MG63 (cell line): Measurements from ENCODE around the gene NPW. TPM values are rescaled to one million over a fixed set of nuclear protein-coding genes. Genes with fewer than 3 reads are reported as not detected.
A peak's percentile ranks its signal among the peaks of the same experiment; 100 is the strongest.

Experiments used
- DNase-seq: peaks from one replicate; pipeline ENCODE4 v3.0.0-alpha.2; 2020
- H3K27me3 ChIP-seq: fragments of 250-450 bp; sonication (Bioruptor Pico); 2 replicates; pipeline ENCODE4 v1.5.1; 2020; ENCODE audit warnings: mild to moderate bottlenecking, moderate library complexity
- H3K36me3 ChIP-seq: fragments of 250-450 bp; sonication (Bioruptor Pico); 2 replicates; pipeline ENCODE4 v1.5.1; 2020; ENCODE audit warnings: mild to moderate bottlenecking, moderate library complexity
- H3K4me3 ChIP-seq: fragments of 250-450 bp; sonication (Bioruptor Pico); 2 replicates; pipeline ENCODE4 v1.5.1; 2020; ENCODE audit warnings: mild to moderate bottlenecking, moderate library complexity
- H3K9me3 ChIP-seq: fragments of 250-450 bp; sonication (Bioruptor Pico); 2 replicates; pipeline ENCODE4 v1.5.1; 2020; ENCODE audit warnings: mild to moderate bottlenecking, moderate library complexity
- total RNA-seq: library from RNA; depleted of rRNA; stranded (reverse); fragments of >200 nt; shearing (Covaris generic); gene quantifications from 2 replicates; pipeline ENCODE4 v1.2.3, GENCODE V29; 2014; ENCODE audit warnings: low replicate concordance

Gene NPW
- total RNA-seq, 1 experiment from 2014 or later: not detected

DNA sequence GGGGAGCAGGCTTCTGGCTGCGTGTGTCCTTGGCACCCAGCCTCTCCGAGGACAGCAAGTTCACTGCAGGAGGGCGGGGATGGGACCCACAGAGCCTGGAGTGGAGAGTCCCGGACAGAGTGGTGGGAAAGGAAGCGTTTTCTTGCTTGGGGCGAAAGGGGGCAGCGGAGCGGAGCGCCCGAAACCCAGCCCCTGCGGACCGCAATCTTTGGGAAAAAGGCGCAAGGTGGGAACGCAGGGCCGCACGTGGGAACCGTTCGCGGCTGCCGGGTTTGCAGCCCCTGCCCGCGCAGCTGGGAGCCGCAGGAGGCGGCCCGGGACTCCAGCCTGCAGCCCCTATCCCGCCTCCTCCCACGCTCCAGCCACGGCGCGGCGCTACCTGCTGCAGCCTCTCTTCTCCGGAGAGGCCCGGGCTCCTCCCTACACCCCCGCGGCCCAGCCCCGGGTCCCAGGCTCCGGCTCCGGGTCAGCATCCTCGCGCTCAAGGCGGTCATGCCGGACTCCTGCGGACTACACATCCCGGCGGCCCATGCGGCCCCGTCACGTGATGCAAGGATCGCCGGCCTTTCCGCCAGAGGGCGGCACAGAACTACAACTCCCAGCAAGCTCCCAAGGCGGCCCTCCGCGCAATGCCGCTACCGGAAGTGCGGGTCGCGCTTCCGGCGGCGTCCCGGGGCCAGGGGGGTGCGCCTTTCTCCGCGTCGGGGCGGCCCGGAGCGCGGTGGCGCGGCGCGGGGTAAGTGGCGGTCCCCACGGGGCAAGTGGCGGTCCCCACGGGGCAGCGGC lies 27.9 kb downstream of the NPW start, which contains the start of the genes NTHL1 and TSC2:
Gene NTHL1, minus strand, starts transcription at position 505 of the 786 bp plus-strand sequence. Its CDS starts 11 bp downstream, at position 494.
Gene TSC2, plus strand, starts transcription at position 656 of the 786 bp plus-strand sequence. CDS start 631 bp downstream, outside the sequence.
- Histone ChIP-seq H3K36me3 (peaks cover 44% of the 10 kb centered on the region), H3K27me3 (no peaks in the 10 kb centered on the region), H3K4me3 (peak within 1 kb of the TSS; percentile 84), H3K9me3 (no peaks in the 10 kb centered on the region)
- peak; percentile 98 for DNase-seq

DNA sequence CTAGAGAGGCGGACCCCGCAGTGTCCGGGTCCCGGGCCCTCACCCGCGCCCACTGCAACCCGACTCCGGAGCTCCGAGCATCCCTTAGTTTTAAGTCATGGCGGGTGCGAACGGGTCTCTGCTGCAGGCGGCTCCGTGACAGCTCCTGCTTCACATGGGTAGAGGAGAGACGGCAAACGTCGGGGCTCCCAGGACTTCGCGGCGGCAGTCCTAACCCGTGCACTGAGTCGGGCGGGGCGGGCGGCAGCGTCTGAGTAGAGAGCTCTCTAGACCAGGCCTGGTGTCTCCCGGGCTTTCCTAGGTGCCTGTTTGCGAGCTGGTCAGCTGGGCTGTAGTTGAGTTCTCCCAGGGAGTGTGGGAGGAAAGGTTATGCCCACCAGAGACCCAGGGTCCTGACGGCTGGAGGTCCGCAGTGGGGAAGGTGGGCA lies 28.5 kb downstream of the NPW start:
- peak; percentile 32 for DNase-seq
- Histone ChIP-seq H3K9me3 (no peaks in the 10 kb centered on the region), H3K27me3 (no peaks in the 10 kb centered on the region), H3K4me3 (peak overlapping the region; percentile 84), H3K36me3 (peaks cover 44% of the 10 kb centered on the region)

DNA sequence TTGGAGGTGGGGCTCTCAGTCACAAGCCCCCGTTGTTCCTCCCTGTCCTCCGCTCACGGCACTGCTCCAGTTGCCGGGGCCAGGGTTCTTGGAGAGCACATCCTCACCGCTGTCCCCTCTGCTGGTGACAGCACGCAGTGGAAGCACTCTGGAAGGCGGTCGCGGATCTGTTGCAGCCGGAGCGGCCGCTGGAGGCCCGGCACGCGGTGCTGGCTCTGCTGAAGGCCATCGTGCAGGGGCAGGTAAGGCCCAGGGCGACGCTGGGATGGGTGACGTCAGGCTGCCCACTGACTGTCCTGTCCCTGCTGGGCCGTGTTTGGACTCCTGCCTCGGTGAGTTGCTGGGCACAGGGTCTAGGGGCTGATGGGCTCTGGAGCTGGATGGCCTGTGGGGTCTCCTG lies 33.6 kb downstream of the NPW start:
- no peak overlapping the region for H3K4me3 ChIP-seq
- no peak for DNase-seq
- H3K27me3 ChIP-seq: no peaks in the 10 kb centered on the region
- no peaks in the 10 kb centered on the region for H3K9me3 ChIP-seq
- peaks cover 45% of the 10 kb centered on the region for H3K36me3 ChIP-seq

DNA sequence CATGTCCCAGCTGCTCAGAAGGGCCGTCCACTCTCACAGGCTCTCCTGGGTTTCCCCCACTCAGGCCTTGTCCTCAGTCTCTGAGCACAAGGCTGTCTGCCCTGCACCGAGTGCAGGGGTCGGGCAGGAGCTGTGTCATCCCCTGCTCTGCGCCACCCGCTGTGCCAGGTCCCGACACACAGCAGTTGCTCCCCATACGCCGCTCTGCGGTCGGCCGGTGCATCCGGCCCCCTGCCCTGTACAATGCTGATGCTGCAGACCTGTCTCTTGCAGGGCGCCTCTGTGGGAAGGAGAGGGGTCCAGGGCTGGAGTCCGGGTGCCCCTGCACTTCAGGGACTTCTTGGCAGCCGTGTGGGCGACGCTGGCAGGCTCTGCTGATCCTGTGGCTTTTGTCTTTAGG lies 34.3 kb downstream of the NPW start:
- no peaks in the 10 kb centered on the region for H3K27me3 ChIP-seq
- no peak overlapping the region for H3K4me3 ChIP-seq
- peaks cover 50% of the 10 kb centered on the region for H3K36me3 ChIP-seq
- DNase-seq: no peak
- no peaks in the 10 kb centered on the region for H3K9me3 ChIP-seq

DNA sequence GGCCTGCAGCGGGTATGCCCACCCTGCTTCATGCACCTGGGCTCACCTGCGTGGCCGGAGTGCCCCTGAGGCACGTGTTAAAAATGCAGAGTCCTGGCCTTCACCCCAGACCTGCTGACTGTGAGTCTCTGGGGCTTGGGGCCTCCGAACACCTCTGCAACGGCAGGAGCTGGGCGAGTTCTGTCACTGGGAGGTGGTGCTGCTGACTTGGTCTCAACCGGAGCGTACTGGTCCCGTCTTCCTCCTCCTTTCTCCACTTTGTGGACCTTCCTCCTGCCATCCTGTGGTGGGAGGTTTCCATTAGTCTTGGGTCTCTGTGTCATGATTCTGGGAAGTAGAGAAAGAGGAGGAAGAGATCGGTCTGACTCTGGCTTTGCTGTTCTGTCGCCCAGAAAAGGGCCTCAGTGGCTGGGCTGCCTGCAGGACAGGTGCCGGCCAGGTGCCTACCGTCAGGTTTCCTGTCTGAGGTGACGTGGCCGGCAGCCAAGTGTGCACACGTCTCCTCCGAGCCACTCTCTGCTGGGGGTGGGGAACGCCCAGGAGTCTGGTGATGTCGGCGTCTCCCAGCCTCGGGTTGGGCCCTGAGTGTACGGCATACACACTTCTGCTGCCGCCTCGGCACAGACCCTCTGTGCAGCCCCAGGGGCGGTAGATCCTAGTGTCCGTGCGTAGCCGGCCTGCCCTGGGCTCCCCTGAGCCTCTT lies 35.1 kb downstream of the NPW start:
- Histone ChIP-seq H3K27me3 (no peaks in the 10 kb centered on the region), H3K36me3 (peaks cover 47% of the 10 kb centered on the region), H3K4me3 (no peak overlapping the region), H3K9me3 (no peaks in the 10 kb centered on the region)
- DNase-seq: no peak

DNA sequence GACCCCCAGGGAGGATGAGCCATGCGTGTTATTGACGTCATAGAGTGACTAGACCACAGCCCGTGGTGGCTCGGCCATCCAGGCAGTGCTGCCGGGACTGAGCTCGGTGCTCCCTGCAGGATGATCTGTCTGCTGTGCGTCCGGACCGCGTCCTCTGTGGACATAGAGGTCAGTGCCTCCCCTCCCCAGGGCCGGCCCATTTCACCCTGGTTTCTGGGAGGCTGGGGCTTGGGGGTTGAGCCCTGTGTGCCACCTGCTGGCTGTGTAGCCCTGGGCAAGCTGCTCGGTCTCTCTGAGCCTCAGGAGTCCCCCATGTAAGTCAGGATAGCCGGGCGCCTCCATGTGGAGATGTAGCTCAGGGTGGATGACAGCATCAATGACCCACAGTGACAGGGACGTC lies 36.5 kb downstream of the NPW start:
- H3K9me3 ChIP-seq: no peaks in the 10 kb centered on the region
- H3K27me3 ChIP-seq: no peaks in the 10 kb centered on the region
- no peak overlapping the region for H3K4me3 ChIP-seq
- peaks cover 44% of the 10 kb centered on the region for H3K36me3 ChIP-seq
- DNase-seq: no peak

DNA sequence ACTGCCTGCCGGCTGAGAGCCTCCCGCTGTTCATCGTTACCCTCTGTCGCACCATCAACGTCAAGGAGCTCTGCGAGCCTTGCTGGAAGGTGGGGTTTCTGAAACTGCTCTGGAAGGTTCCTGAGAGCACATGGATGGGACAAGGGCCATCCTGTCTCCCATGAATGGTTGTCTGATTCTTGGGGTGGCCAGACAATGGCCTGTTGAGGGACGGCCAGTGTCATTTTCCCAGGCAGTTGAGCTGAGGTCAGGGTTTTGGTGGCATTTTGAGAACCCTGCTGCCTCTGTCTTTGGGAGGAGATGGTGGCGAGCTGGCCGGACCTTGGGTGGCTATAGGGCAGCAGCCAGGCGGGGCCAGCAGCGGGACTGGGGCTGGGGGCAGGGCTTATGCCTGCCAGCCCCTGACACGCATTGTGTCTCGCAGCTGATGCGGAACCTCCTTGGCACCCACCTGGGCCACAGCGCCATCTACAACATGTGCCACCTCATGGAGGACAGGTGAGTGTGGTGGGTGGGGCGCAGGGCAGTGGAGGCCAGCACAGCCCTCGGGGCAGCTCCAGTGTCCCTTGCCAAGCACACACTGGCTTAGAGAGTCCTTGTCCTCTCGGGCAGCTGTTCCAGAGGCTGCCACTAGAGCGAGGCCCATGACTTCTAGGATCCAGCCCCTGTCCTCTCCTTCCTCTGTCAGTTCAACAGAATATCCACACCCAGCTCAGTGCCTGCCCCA lies 37.3 kb downstream of the NPW start:
- no peak for DNase-seq
- Histone ChIP-seq H3K36me3 (peaks cover 41% of the 10 kb centered on the region), H3K9me3 (no peaks in the 10 kb centered on the region), H3K4me3 (no peak overlapping the region), H3K27me3 (no peaks in the 10 kb centered on the region)

DNA sequence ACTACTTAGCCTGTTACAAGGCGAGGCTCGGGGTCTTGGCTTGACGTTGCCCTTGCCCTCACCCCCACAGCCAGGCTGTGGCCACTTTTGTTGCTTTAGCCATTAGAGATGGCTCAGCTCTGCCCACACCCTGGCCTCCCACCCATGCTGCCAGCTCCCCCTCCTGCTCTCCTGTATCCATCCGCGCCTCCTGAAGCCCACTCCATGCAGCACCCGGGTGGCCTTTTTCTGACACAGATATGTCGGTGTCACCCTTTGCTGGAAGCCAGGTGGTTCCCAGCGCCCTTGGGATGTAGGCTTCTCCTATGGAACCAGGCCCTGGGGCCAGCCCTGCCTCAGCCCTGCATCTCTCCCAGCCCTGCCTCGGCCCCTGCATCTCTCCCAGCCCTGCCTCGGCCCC lies 37.9 kb downstream of the NPW start:
- no peak for DNase-seq
- peaks cover 38% of the 10 kb centered on the region for H3K36me3 ChIP-seq
- no peaks in the 10 kb centered on the region for H3K9me3 ChIP-seq
- H3K4me3 ChIP-seq: no peak overlapping the region
- no peaks in the 10 kb centered on the region for H3K27me3 ChIP-seq

DNA sequence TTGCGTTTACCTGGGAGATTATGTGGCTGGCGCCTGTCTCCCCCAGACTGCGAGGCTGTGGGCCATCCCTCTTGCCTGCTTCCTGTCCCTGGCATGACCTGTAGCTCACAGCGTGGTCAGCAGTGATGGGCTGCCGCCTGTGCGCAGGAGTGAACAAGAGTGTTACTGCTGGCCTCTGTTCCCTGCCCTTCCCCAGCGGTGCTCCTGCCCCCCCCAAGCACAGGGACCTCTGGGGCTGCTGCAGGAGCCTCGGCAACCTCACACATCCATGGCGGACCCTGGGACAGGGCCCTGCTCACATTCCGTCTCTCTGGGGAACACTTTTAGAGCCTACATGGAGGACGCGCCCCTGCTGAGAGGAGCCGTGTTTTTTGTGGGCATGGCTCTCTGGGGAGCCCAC lies 38.8 kb downstream of the NPW start:
- H3K9me3 ChIP-seq: no peaks in the 10 kb centered on the region
- H3K4me3 ChIP-seq: no peak overlapping the region
- H3K36me3 ChIP-seq: peaks cover 34% of the 10 kb centered on the region
- H3K27me3 ChIP-seq: no peaks in the 10 kb centered on the region
- no peak for DNase-seq

DNA sequence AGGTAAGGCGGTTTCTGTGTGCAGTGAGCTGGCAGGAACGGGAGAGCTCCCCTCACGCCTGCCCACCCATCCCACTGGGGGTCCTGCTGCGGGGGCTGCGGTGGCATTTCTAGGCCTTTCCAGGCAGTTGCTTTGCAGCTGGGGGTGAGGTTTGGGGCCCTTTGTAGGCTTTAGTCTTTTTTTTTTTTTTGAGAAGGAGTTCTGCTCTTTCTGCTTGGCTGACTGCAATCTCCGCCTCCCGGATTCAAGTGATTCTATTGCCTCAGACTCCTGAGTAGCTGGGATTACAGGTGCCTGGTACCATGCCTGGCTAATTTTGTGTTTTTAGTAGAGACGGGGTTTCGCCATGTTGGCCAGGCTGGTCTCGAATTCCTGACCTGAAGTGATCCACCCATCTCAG lies 39.3 kb downstream of the NPW start:
- H3K27me3 ChIP-seq: no peaks in the 10 kb centered on the region
- no peak for DNase-seq
- H3K4me3 ChIP-seq: no peak overlapping the region
- H3K36me3 ChIP-seq: peaks cover 34% of the 10 kb centered on the region
- H3K9me3 ChIP-seq: no peaks in the 10 kb centered on the region

DNA sequence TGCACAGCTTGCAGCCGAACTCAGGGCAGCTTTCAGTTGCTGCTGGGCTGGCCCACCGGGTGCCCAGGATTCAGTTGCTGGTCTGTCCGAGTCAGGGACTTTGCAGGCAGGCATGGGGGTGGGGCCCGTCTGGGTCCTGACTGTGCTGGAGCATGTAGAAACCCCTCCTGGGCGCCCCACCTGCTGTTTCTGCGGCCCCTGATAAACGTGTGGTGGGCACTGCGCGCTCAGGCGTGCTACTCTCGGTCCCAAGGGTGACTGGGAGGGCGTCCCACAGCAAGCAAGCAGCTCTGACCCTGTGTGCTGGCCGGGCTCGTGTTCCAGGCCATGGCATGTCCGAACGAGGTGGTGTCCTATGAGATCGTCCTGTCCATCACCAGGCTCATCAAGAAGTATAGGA lies 40.8 kb downstream of the NPW start:
- DNase-seq: no peak

DNA sequence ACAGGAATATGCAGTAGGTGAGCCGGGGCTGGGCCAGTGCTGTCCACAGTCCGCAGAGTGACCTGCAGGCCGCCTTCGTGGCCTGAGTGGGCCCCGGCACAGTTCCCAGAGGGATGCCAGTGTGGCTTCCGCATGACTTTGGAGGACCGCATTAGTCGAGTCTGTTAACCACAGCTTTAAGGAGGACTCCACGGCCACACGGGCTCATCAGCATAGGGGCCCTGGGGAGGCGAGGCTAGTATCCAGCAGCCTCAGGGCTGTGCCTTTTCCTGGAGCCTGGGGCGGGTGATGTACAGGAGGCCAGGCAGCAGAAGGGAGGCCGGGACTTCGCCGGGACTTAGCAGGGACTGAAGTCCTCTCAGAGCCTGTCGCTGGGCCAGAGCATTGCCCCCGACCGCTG lies 41.4 kb downstream of the NPW start:
- no peak overlapping the region for H3K4me3 ChIP-seq
- peaks cover 33% of the 10 kb centered on the region for H3K36me3 ChIP-seq
- no peaks in the 10 kb centered on the region for H3K9me3 ChIP-seq
- no peak for DNase-seq
- no peaks in the 10 kb centered on the region for H3K27me3 ChIP-seq

More for the DNA sequence above, 40.8 kb downstream of the NPW start:
- H3K36me3 ChIP-seq: peaks cover 31% of the 10 kb centered on the region
- no peaks in the 10 kb centered on the region for H3K9me3 ChIP-seq
- no peaks in the 10 kb centered on the region for H3K27me3 ChIP-seq
- no peak overlapping the region for H3K4me3 ChIP-seq

DNA sequence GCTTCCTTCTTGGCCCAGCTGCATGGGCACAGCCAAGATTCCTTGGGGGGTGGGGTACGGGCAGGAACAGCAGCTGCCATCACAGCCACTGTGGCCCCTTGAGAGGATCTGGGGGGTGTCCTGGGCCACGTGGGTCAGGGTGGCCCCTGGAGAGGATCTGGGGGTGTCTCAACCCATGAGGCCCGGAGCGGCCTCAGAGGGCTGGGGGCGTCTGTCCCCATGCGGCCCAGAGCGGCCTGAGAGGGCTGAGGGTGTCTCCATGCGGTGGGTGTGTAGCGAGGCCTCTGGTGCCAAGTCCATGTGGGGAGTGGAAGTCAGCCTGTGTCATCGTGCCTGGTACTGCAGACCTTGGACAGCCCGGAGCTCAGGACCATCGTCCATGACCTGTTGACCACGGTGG lies 41.9 kb downstream of the NPW start:
- peaks cover 37% of the 10 kb centered on the region for H3K36me3 ChIP-seq
- DNase-seq: no peak
- no peak overlapping the region for H3K4me3 ChIP-seq
- H3K9me3 ChIP-seq: no peaks in the 10 kb centered on the region
- H3K27me3 ChIP-seq: no peaks in the 10 kb centered on the region

DNA sequence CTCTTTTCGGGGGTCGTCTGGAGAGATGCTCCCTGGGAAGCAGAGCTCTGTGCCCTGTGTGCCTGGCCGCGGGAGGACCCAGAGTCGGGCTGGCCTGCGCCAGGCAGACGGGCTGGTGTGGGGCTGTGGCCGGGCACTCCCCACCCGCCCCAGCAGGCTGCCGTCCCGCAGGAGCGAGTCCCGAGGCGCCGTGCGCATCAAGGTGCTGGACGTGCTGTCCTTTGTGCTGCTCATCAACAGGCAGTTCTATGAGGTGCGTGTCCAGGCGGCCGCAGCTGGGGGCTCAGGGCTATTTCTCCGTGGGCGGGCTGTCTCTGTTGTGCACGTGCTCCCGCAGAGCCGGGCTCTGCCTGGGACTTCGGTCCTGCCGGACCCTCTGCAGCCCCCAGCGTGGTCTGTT lies 43.2 kb downstream of the NPW start:
- no peak overlapping the region for H3K4me3 ChIP-seq
- H3K27me3 ChIP-seq: no peaks in the 10 kb centered on the region
- H3K36me3 ChIP-seq: peaks cover 30% of the 10 kb centered on the region
- no peak for DNase-seq
- no peaks in the 10 kb centered on the region for H3K9me3 ChIP-seq

DNA sequence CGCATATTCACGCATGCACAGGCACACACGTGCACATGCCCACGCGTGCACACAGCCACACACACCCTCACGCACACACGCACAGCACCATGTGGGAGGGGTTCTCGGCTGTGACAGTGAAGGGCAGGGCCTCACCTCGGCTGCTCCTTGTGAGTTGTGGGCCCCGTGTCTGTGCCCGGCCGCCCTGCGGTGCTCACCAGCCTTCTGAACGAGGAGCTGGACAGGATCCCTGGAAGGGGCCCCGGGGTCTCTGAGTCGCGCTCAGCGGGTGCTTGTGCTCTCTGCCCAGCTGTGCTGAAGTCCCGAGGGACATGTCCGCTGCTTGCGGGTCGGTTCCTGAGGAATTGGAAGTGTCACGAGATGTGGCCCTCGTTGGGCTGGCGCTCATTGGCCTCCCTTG lies 44.3 kb downstream of the NPW start:
- DNase-seq: no peak
- H3K4me3 ChIP-seq: no peak overlapping the region
- H3K9me3 ChIP-seq: no peaks in the 10 kb centered on the region
- H3K27me3 ChIP-seq: no peaks in the 10 kb centered on the region
- H3K36me3 ChIP-seq: peaks cover 26% of the 10 kb centered on the region

DNA sequence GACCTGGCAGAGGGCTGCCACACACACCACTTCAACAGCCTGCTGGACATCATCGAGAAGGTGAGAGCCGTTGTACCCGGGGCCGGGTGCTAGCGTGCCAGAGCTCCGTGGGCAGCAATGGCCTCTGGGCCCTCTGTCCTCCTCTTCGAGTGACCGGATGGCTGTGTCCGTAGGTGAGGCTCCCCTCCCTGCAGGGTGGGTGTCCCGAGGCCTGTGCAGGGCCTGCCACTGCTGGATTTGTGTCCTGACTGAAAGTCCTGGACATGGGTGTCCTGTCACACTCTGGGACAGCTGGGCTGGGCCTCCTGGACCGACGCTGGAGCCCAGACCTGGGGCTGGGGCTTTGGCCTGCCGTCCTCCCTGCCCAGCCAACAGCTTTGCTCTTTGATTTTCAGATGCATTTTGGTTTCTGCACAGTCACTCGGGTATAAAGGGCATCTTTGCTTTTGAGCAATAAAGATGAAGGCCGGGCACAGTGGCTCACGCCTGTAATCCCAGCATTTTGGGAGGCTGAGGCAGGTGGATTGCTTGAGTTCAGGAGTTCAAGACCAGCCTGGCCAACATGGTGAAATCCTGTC lies 44.9 kb downstream of the NPW start:
- Histone ChIP-seq H3K9me3 (no peaks in the 10 kb centered on the region), H3K36me3 (peaks cover 26% of the 10 kb centered on the region), H3K27me3 (no peaks in the 10 kb centered on the region)

DNA sequence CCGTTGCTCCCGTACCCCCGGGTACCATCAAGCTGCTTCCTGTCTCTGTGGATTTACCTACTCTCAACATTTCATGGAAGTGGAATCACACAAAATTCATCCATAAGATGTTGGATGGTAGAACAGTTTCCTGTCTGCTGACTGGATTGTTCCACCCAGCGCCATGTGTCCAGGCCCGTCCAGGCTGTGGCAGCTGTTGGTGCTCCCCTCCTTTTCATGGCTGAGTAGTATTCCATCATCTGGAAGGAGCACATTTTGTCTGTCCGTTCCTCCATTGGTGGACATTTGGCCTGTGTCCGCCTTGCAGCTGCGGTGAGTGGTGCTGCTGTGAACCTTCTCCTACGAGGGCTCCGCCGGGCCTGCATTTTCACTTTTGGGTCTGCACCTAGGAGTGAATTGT lies 46.6 kb downstream of the NPW start:
- Histone ChIP-seq H3K27me3 (no peaks in the 10 kb centered on the region), H3K9me3 (no peaks in the 10 kb centered on the region), H3K36me3 (peaks cover 30% of the 10 kb centered on the region), H3K4me3 (no peak overlapping the region)
- no peak for DNase-seq

More for the DNA sequence above, 44.9 kb downstream of the NPW start:
- H3K4me3 ChIP-seq: no peak overlapping the region
- no peak for DNase-seq
